AG08395 (cell line): ENCODE data around the gene COX15.
"Not testable (repeated sequence)": the region's sequence is repeated elsewhere in the genome, so short reads cannot be mapped to it uniquely, and the experiment has no call there.

Source experiments
- DNase-seq: peaks from one replicate; pipeline ENCODE4 v3.0.0; 2012; ENCODE audit warnings: mixed read lengths, low spot score

COX15 gene

GRCh38 chr10:99732033-99732842 lies at the start of gene COX15, which contains the start of gene CUTC:
Gene COX15, minus strand, starts transcription at chr10:99732127. Its CDS starts 78 bp downstream, at chr10:99732049.
Gene CUTC, plus strand, starts transcription at chr10:99732234. Its CDS starts 115 bp downstream, at chr10:99732349.
- peak; percentile 99 for DNase-seq

- peak; percentile 30 for DNase-seq
These were observed 47.4 kb upstream of the COX15 start for GRCh38 chr10:99779335-99779734.

GRCh38 chr10:99777918-99778714 lies 46.2 kb upstream of the COX15 start:
- no peak for DNase-seq

GRCh38 chr10:99775850-99776249 lies 43.9 kb upstream of the COX15 start:
- peak; percentile 78 for DNase-seq

- no peak for DNase-seq
These were observed 38.6 kb upstream of the COX15 start for GRCh38 chr10:99770408-99771045.

- no peak for DNase-seq
These were observed 37.8 kb upstream of the COX15 start for GRCh38 chr10:99769706-99770105.

GRCh38 chr10:99768556-99768955 lies 36.6 kb upstream of the COX15 start:
- DNase-seq, result peak; percentile 36

GRCh38 chr10:99767901-99768300 lies 36.0 kb upstream of the COX15 start:
- no peak for DNase-seq

- DNase-seq, result no peak
These were observed 34.4 kb upstream of the COX15 start for GRCh38 chr10:99766302-99766681.

GRCh38 chr10:99765672-99766301 lies 33.9 kb upstream of the COX15 start:
- DNase-seq, result no peak

- DNase-seq, result no peak
These were observed 29.4 kb upstream of the COX15 start for GRCh38 chr10:99761365-99761764.

- DNase-seq, result no peak
These were observed 28.4 kb upstream of the COX15 start for GRCh38 chr10:99760321-99760720.

- DNase-seq, result no peak
These were observed 26.4 kb upstream of the COX15 start for GRCh38 chr10:99758211-99758891.

- DNase-seq, result no peak
These were observed 24.2 kb upstream of the COX15 start for GRCh38 chr10:99756159-99756558.

GRCh38 chr10:99754670-99755069 lies 22.7 kb upstream of the COX15 start:
- DNase-seq, result no peak

GRCh38 chr10:99750641-99751040 lies 18.7 kb upstream of the COX15 start:
- no peak for DNase-seq

GRCh38 chr10:99748823-99749451 lies 17.0 kb upstream of the COX15 start:
- no peak for DNase-seq

GRCh38 chr10:99746166-99746565 lies 14.2 kb upstream of the COX15 start:
- not testable (repeated sequence) for DNase-seq

- DNase-seq, result no peak
These were observed 11.9 kb upstream of the COX15 start for GRCh38 chr10:99743841-99744240.

GRCh38 chr10:99742701-99743100 lies 10.8 kb upstream of the COX15 start:
- DNase-seq, result peak; percentile 24

GRCh38 chr10:99742254-99742653 lies 10.3 kb upstream of the COX15 start:
- no peak for DNase-seq
